B cell (primary cell): ENCODE results near the gene AURKAIP1.

Experiments used
- CTCF ChIP-seq: fragments of 200-600 bp; IDR thresholded peaks from one replicate; pipeline ENCODE4 v1.8.0; 2022; ENCODE audit warnings: antibody characterized with exemption, mild to moderate bottlenecking
- EZH2 ChIP-seq: IDR thresholded peaks from 2 replicates; pipeline ENCODE4 v1.6.1; 2012; ENCODE audit warnings: borderline replicate concordance, low read depth, mild to moderate bottlenecking, moderate library complexity, low read length; ENCODE audit not compliant: insufficient read depth, poor library complexity, severe bottlenecking

GRCh38 chr1:1406101-1406820, 31.3 kb upstream of the AURKAIP1 start:
- TF ChIP-seq EZH2: no peak
- no peak for TF ChIP-seq CTCF
